Parathyroid adenoma (tissue), 2 donors: ENCODE measurements around the gene CELA2B.

ENCODE experiments used
- H2AFZ ChIP-seq: fragments of 300-600 bp; sonication (generic); one replicate; pipeline ENCODE4 v1.7.0; 2017; ENCODE audit warnings: antibody characterized with exemption, mild to moderate bottlenecking
- H3K27ac ChIP-seq: fragments of 300-600 bp; sonication (generic); one replicate; pipeline ENCODE4 v1.7.0; 2017
- H3K27me3 ChIP-seq: fragments of 300-600 bp; sonication (generic); one replicate; pipeline ENCODE4 v1.7.0; 2017; ENCODE audit warnings: low read length; ENCODE audit not compliant: control insufficient read depth, insufficient read depth
- H3K36me3 ChIP-seq: fragments of 300-600 bp; sonication (generic); one replicate; pipeline ENCODE4 v1.7.0; 2017; ENCODE audit warnings: low read length; ENCODE audit not compliant: control insufficient read depth, insufficient read depth
- H3K4me1 ChIP-seq: fragments of 300-600 bp; sonication (generic); one replicate; pipeline ENCODE4 v1.7.0; 2017; ENCODE audit warnings: control low read depth
- H3K4me2 ChIP-seq: fragments of 300-600 bp; sonication (generic); one replicate; pipeline ENCODE4 v1.7.0; 2017; ENCODE audit warnings: low read length
- H3K4me3 ChIP-seq: fragments of 300-600 bp; sonication (generic); one replicate; pipeline ENCODE4 v1.7.0; 2017; ENCODE audit warnings: low read depth, low read length
- H3K79me2 ChIP-seq: fragments of 300-600 bp; sonication (generic); one replicate; pipeline ENCODE4 v1.7.0; 2017; ENCODE audit warnings: control low read depth
- H3K9ac ChIP-seq: fragments of 300-600 bp; sonication (generic); one replicate; pipeline ENCODE4 v1.7.0; 2017; ENCODE audit warnings: mild to moderate bottlenecking
- H3K9me3 ChIP-seq: fragments of 300-600 bp; sonication (generic); one replicate; pipeline ENCODE4 v1.7.0; 2017; ENCODE audit warnings: low read length; ENCODE audit not compliant: control insufficient read depth
- TF ChIP-seq, protein P1 (sequence below): fragments of 300-600 bp; sonication (generic); IDR thresholded peaks from one replicate; pipeline ENCODE4 v1.7.0; 2017; ENCODE audit warnings: antibody characterized with exemption, mild to moderate bottlenecking
- donor health status: primary hyperparathyroidism.

The CELA2B gene

DNA sequence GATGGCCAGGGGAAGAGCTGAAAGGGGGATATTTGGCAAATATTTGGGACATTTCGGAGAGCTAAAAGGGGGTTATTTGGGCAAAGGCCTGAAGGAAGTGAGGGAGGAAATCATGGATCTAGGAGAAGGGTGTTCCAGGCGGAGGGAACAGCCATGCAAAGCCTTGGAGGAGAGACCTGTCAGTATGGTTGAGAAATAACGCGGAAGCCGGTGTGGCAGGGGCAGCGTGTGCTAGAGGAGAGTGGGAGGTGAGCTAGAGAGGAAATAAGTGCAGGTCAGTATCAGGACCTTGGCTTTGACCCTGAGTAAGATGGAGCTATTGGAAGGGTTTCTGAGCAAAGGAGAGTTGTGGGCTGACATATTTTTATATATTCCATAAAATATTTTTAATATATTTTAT is 34.7 kb upstream of the CELA2B start:
- no peaks in the 10 kb centered on the region for H3K27me3 ChIP-seq
- no peak overlapping the region for H3K9ac ChIP-seq
- no peaks in the 10 kb centered on the region for H3K9me3 ChIP-seq
- H3K36me3 ChIP-seq, result no peaks in the 10 kb centered on the region
- H3K4me2 ChIP-seq, result no peak overlapping the region
- no peak overlapping the region for H2AFZ ChIP-seq
- H3K27ac ChIP-seq, result no peak overlapping the region
- no peak overlapping the region for H3K4me3 ChIP-seq
- H3K4me1 ChIP-seq, result no peaks in the 10 kb centered on the region
- TF ChIP-seq, protein P1, sequence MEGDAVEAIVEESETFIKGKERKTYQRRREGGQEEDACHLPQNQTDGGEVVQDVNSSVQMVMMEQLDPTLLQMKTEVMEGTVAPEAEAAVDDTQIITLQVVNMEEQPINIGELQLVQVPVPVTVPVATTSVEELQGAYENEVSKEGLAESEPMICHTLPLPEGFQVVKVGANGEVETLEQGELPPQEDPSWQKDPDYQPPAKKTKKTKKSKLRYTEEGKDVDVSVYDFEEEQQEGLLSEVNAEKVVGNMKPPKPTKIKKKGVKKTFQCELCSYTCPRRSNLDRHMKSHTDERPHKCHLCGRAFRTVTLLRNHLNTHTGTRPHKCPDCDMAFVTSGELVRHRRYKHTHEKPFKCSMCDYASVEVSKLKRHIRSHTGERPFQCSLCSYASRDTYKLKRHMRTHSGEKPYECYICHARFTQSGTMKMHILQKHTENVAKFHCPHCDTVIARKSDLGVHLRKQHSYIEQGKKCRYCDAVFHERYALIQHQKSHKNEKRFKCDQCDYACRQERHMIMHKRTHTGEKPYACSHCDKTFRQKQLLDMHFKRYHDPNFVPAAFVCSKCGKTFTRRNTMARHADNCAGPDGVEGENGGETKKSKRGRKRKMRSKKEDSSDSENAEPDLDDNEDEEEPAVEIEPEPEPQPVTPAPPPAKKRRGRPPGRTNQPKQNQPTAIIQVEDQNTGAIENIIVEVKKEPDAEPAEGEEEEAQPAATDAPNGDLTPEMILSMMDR, result no peak
- H3K79me2 ChIP-seq, result no peaks in the 10 kb centered on the region

DNA sequence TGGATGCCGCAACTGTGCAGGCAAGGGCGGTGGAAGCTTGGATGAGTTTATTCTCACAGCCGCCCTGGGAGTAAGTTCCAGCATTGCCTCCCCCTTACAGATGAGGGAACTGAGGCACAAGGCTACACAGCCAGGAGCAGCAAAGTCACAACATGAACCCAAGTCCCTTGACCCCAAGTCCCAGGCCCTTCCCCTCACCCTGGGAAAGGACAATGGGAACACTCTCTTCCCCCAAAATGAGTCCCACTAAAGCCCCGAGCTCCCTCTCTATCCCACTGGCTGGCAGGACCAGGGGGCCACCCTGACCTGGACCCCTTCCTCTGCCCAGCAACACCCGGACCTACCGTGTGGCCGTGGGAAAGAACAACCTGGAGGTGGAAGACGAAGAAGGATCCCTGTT is 33.8 kb upstream of the CELA2B start:
- TF ChIP-seq, protein P1, result no peak
- Histone ChIP-seq H3K27me3 (no peaks in the 10 kb centered on the region), H3K27ac (no peak overlapping the region), H2AFZ (no peak overlapping the region), H3K4me1 (no peaks in the 10 kb centered on the region), H3K79me2 (no peaks in the 10 kb centered on the region), H3K36me3 (no peaks in the 10 kb centered on the region), H3K9ac (no peak overlapping the region), H3K4me2 (no peak overlapping the region), H3K4me3 (no peak overlapping the region), H3K9me3 (no peaks in the 10 kb centered on the region)

DNA sequence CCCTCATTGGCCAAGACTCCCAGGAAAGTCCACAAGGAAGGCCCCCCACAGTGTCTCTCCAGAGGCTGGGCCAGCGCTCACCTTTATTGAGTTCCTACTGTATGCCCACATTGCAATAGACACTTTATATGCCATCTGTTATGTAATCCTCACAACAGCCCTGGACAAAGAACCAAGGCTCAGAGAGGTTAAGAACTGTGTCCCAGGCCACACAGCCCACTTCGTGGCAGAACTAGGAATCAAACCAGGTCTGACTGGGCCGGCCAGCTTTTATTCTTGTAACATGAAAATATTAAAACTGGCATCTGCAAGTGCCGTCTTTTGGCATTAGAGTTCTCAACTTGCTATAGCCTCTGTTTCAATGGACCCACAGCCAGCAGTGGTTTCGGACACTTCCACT is 33.1 kb upstream of the CELA2B start:
- TF ChIP-seq, protein P1, result no peak
- Histone ChIP-seq H3K4me1 (no peaks in the 10 kb centered on the region), H3K9ac (no peak overlapping the region), H3K79me2 (no peaks in the 10 kb centered on the region), H3K9me3 (no peaks in the 10 kb centered on the region), H3K4me2 (no peak overlapping the region), H2AFZ (no peak overlapping the region), H3K36me3 (no peaks in the 10 kb centered on the region), H3K27ac (no peak overlapping the region), H3K27me3 (no peaks in the 10 kb centered on the region), H3K4me3 (no peak overlapping the region)

DNA sequence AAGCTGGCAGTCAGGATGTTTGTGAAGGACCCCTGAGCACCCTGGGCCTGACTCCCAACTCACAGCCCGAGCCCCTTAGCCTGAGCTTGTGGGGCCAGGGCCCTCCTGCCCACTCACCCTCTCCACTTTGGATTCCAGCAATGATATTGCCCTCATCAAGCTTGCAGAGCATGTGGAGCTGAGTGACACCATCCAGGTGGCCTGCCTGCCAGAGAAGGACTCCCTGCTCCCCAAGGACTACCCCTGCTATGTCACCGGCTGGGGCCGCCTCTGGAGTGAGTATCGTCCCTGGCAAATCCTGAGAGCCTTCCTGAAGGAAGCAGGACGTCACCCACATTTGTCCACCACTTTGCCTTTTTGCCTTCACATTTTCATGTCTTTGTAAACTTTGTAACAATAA is 32.6 kb upstream of the CELA2B start:
- Histone ChIP-seq H2AFZ (no peak overlapping the region), H3K27me3 (no peaks in the 10 kb centered on the region), H3K36me3 (no peaks in the 10 kb centered on the region), H3K4me1 (no peaks in the 10 kb centered on the region), H3K9me3 (no peaks in the 10 kb centered on the region), H3K4me3 (no peak overlapping the region), H3K27ac (no peak overlapping the region), H3K4me2 (no peak overlapping the region), H3K9ac (no peak overlapping the region), H3K79me2 (no peaks in the 10 kb centered on the region)
- TF ChIP-seq, protein P1, result no peak

DNA sequence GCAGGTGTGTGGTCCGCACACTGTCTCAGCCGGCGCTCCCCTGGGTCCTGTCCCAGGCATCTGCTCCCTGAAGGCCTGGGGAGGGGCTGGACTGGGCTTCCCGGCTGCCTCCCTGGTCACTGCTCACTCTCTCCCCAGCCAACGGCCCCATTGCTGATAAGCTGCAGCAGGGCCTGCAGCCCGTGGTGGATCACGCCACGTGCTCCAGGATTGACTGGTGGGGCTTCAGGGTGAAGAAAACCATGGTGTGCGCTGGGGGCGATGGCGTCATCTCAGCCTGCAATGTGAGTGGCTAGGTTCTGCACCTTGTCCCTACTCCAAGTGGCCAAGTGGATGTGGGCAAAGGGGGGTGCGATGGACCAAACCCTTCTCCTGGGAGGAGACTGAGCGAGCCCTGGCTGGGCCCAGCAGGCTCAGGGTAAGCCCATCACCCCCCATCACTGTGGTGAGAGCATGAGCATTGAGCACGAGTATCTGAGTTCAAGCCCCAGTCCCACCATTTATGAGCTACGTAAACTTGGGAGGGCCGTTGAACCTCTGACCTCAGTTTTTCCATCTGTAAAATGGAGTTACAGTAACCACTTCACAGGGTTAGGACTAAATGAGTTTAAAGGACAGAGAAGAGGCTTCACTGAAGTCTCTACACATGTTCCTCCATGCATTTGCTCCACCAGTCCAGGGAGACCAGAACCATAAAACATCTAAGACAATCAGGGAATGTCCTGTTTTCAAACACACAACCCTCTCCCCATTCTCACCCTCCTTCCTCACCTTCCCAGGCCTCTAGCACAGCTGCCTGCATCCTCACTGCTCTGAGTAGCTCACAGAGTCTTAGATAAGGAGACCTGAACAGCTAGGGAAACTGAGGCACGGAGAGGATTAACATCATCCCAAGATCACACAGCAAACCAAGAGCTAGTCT is 31.2 kb upstream of the CELA2B start:
- Histone ChIP-seq H3K27ac (no peak overlapping the region), H2AFZ (no peak overlapping the region), H3K9me3 (no peaks in the 10 kb centered on the region), H3K9ac (no peak overlapping the region), H3K79me2 (no peaks in the 10 kb centered on the region), H3K4me3 (no peak overlapping the region), H3K4me2 (no peak overlapping the region), H3K36me3 (no peaks in the 10 kb centered on the region), H3K4me1 (no peaks in the 10 kb centered on the region), H3K27me3 (no peaks in the 10 kb centered on the region)
- TF ChIP-seq, protein P1, result no peak
